Head of caudate nucleus (tissue), 42 donors: ENCODE measurements around the gene LDB2.

Experiments
- DNase-seq, 42 donors: peaks; one replicate each; pipeline versions ENCODE4 v3.0.0 to v3.0.0-alpha.2; 2020 to 2021; ENCODE audit warnings: mixed read lengths in 7 of 42
- intact Hi-C: fragments of 100-400 bp; cut with DNase I; formaldehyde crosslinking; loops from one replicate; pipeline ENCODE4 v1.15.0; 2022

Gene LDB2

DNA sequence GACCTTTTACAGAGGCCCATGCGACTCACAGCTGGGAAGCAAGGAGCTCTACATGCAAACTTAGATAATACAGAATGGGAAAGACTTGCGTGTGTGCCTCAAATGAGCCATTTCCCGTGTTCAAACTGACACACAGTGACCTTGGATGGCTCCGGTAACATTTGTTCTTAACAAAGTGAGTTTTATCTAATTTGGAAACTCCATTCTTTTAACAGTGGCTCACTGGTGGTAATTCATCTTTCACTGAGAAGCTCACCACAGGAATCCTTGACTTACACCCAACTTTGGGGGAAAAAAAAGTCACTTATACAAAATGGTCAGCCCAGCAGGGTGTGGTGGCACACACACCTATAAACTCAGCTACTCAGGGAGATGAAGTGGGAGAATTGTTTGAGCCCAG lies 190.6 kb downstream of the LDB2 start:
- intact Hi-C loops = no loop called here
- no peak for DNase-seq

- intact Hi-C loops = no loop called here
Observed at GRCh38 chr4:16706251-16706650, 192.2 kb downstream of the LDB2 start.

GRCh38 chr4:16705341-16705740 lies 193.1 kb downstream of the LDB2 start:
- no peak for DNase-seq
- intact Hi-C loops = no loop called here

More at GRCh38 chr4:16706251-16706650, 192.2 kb downstream of the LDB2 start:
- DNase-seq = no peak

DNA sequence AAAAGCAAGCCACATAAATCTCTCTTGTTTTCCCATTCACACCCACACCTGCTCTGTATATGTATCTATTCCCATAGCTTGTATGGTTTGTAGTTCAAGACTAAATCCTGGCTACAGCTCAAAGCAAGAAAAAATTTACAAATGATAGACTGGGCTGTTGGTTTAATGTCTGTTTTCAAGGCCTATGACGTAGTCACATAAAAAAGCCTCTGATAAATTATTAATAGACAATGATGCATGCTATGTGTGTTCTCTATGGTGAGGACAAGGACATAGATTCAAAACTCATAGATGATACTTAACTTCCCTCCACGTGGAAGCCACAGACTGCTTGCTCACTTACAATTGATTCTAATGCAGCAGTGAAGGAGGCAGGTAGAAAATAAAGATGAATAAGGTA lies 194.0 kb downstream of the LDB2 start:
- no peak for DNase-seq
- intact Hi-C loops = no loop called here

DNA sequence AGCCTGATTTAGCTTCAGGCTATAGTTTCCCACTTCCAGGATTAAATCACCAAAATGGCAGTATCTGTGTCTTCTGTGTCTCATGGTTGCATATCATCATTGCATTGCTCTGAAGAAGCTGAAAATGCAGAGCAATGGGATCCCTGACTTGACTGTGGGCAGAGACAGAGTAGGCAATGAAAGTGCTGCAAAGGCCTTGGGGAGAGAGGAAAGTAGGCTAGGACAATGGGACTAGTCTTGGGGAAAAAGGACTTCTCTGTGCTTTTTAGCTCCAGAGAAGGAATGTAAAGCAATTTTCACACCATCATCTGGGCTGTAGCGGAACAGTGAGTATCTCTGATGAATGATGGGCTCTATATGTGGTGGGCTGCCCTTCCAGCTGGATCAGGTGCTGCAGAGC lies 202.5 kb downstream of the LDB2 start:
- intact Hi-C loops = no loop called here
- no peak for DNase-seq

DNA sequence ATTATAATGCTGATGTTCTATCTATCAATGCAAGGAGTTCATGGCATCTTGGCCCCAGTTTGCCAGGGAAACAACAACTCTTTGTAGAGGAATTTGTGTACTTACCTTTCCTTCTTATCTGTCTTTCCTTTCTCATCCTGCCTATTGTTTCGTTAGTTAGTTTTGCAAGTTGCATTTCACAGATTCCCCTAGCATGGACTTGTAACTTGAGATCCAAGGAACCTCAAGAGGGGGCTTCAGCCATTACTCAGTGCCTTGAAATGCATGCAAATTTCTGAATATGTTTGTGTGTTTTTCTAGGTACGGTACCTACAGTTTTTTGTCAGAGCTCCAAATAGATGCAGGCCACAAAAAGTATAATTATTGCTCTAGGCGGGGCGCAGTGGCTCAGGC lies 203.6 kb downstream of the LDB2 start:
- intact Hi-C loops = no loop called here
- DNase-seq = no peak

- intact Hi-C loops = no loop called here
- DNase-seq = no peak
Observed at GRCh38 chr4:16694173-16694883, 204.1 kb downstream of the LDB2 start.

- DNase-seq = no peak
- intact Hi-C loops = no loop called here
Observed at GRCh38 chr4:16693641-16694040, 204.8 kb downstream of the LDB2 start.

DNA sequence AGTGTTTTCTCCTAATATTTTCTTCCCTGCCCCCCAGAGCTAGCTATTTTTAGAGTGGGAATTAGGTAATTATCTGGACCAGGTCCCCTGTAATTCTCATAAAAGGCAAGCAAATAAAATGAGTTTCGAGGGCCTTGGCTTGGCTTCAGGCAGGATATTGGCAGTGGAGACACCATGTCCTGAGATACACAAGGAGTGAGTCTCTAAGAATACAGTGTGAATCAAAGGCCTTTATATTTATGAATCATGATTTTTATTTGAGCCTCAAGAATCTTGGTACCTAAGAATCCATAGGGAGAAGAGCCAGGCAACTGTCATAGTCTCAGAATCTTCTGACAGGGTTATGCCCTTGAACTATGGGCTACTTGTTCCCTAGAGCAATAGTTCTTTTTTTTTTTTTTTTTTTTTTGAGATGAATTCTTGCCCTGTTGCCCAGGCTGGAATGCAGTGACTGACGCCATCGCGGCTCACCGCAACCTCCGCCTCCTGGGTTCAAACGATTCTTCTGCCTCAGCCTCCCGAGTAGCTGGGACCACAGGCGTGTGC lies 205.4 kb downstream of the LDB2 start:
- intact Hi-C loops = no loop called here
- no peak for DNase-seq

DNA sequence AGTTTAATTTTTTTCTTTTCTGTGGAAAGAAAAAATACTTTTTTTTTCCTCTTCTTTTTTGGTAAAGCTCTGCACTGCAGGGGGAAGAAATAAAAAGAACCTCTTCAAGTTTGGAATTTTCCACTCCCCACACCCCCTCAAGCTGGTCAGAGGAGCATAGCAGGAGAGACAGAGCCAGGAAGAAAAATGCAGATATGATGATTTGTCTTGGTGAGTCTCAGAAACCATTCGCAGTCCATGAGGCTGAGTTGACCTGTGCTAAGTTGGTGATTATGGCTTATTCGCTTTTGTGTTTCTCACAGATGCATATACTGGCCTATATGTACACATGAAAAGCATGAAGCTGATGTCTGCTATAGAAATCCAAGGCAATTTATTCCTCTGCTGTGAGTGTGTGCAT lies 205.9 kb downstream of the LDB2 start:
- no peak for DNase-seq
- intact Hi-C loops = no loop called here

DNA sequence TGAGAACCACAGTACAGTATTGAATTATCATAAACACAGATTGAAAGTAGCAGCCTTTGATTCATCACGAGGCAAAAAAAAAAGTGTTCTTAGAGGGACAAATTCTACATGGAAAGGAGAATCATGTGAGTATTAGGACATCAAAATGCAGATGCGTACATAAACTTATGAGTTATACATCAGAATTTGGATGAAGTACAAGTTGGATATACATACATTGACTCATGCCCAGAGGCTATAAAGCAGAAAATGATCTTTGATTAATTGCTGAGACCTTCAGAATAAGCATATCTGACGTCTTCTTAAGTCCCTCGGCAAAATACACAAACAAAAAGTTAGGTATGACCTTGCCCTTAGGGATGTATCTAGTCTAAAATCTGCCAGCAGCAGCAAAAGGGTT lies 206.4 kb downstream of the LDB2 start:
- DNase-seq = no peak
- intact Hi-C loops = no loop called here

- intact Hi-C loops = no loop called here
- DNase-seq = no peak
Observed at GRCh38 chr4:16691450-16691849, 207.0 kb downstream of the LDB2 start.

DNA sequence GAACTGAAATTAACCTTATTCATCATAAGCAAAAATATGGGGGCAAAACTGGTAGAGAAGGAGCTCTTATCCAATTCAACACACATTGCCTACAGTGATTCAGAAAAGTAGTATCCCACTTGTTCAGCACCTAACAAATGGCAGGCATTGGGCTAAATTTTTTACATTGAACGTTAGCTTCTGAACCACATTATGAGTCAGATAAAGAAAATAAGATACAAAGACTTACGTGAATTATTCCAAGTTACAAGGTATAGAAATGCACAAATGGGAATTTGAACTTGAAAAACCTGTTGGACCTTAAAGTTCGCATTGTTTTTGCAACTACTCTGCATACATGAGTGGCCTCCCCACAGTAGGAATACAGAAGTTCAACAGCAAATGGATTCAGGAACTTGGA lies 210.6 kb downstream of the LDB2 start:
- intact Hi-C loops = no loop called here
- DNase-seq = no peak

DNA sequence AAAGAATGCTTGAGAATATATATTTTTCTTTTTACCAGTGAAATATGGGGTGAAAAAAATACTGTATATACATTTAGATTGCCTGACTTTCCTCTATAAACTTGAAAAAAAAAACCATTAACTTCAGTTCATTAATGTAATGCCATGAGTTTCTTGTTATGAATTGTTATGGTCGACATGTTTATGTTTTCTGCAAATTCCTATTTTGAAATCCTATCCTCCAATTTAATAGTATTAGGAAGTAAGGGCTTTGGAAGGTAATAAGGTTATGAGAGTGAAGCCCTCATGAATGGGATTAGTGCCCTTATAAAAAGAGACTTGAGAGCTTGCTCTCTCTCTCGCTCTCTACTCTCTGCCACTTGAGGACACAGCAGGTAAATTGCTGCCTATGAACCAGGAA lies 211.4 kb downstream of the LDB2 start:
- no peak for DNase-seq
- intact Hi-C loops = no loop called here

DNA sequence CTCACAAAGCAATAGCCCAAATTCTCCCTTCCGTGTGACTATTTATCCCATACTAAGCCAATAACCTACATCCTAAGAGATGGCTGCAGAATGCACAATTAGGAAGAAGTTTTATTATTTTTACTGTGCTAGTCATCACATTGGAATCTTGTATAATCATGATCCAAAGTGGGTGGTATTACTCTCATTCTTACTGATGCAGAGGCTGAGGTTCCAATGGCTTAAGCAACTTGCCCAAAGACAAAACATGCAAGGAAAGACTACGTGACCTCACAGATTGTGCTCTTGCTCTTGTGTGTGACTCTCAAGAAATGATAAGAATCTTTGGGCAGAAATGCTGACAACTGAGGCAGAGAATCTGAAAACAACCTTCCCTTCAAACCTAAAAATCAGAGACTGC lies 212.2 kb downstream of the LDB2 start:
- intact Hi-C loops = no loop called here
- DNase-seq = no peak

DNA sequence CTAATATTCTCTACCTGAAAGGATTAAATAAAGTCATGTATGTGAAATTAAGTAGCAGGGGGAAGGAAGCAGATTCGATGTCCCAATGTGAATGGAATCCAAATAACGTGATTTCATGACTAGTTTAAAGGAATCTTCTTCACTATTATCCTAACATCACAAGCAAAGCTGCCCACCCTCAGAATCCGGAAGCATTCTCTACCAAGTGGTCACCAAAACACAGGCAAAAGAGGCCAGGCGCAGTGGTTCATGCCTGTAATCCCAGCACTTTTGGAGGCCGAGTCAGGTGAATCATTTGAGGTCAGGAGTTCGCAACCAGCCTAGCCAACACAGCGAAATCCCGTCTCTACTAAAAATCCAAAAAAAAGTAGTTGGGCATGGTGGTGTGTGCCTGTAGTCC lies 212.9 kb downstream of the LDB2 start:
- intact Hi-C loops = no loop called here
- DNase-seq = no peak

DNA sequence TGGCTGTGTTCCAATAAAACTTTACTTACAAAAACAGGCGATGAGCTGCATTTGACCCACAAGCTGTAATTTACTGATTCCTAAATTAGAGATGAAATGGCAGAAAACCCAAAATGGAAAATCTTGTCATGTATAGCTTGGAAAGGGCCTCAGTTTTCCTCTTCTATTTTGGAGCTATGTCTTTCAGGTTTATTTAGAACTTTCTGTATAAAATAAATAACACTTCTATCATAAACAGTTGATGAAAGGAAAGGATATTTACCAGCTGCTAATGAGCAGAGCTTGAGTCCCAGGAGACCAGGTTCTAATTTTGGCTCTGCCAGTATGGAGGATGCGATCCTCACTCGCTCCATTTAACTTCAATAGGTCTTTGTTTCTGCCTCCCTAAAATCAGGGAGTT lies 213.5 kb downstream of the LDB2 start:
- DNase-seq = no peak

GRCh38 chr4:16684097-16684496 lies 214.3 kb downstream of the LDB2 start:
- intact Hi-C loops = no loop called here
- no peak for DNase-seq

More for the DNA sequence above, 213.5 kb downstream of the LDB2 start:
- intact Hi-C loops = no loop called here

DNA sequence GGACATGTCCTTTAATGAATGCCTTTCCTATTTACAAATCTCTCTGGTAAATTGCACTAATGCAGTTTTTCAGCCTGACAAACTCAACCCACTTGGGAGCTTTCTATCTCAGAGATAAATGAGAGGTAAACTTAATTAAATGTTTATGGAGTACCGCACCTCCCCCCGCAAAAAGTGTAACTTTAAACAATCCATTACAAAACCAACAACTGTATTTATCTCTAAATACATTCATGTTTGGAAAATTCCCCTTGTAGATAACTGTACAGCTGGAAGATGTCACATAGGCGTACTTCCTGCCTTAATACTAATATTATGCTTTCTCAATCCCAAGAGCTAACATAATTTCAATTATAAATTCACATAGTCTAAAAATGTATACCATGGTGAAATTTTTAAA lies 215.5 kb downstream of the LDB2 start:
- no peak for DNase-seq
- intact Hi-C loops = no loop called here

DNA sequence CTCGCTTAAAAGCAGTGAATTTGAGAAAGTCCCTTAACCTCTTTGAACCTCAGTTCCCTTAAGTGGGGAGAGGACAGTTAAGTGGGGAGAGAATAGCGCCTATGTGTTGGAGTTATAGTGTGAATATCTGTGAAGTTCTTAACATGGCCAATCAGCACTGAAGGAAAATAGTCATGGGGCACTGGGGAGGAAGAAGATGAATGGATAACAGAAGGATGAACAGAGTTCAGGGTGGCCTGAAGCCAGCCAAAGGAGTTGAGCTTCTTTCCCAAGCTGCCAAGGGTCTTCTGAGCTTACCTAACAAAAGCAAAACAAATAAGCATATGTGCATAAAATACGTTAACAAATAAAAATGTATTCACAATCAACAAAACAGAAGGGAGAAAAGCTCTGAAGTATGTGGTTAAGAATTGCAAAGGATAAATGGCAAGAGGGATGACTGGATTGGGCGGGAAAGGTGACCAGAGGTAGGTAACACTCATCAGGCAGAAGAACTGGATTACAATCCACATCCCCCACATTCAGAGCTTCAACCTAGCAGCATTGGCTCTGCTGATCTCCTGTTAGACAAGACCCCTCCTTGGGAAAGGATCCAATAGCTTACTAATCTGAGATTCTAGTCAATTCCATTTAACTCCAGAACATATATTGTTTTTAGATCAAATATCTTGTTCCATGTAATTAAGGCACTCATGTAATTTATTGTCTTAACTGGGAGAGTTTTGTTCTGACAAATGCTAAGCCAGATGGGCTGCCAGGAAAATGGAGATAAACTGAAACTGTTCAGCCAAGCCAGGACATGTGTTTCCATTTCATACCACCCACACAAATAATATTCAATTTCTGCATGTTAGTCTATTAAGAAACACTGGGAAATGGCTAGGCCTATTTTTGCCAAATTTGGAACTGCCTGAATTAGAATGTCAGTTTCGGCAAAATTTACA lies 221.2 kb downstream of the LDB2 start:
- intact Hi-C loops = no loop called here

More for the DNA sequence above, 221.2 kb downstream of the LDB2 start:
- no peak for DNase-seq
